ENCODE measurements around the gene CCDC148.

- TF ChIP-seq YY1 (IDR thresholded peaks at IDR 0.05; ENCODE audit: insufficient read depth, insufficient read length) = no peak
- TF ChIP-seq ZNF274 (IDR thresholded peaks at IDR 0.05; ENCODE audit: low read depth, low read length) = no peak
- no peak for TF ChIP-seq SUZ12 (IDR thresholded peaks at IDR 0.05; ENCODE audit: extremely low read depth, insufficient read depth, insufficient read length)
These were observed 117.0 kb downstream of the CCDC148 start for GRCh38 chr2:158339513-158339912.
